HG02981 (cell line): ENCODE measurements around the gene SLC25A4.
A peak's percentile ranks its signal among the peaks of the same experiment; 100 is the strongest.
"Not testable (repeated sequence)": the region's sequence is repeated elsewhere in the genome, so short reads cannot be mapped to it uniquely, and the experiment has no call there.

ENCODE experiments used
- ATAC-seq: cut with Tn5 transposase; IDR thresholded peaks from one replicate; pipeline ENCODE4 v1.9.1; 2021; ENCODE audit warnings: mild to moderate bottlenecking, moderate library complexity; ENCODE audit not compliant: unreplicated experiment

The SLC25A4 gene

GRCh38 chr4:185142912-185143600, at the start of gene SLC25A4:
Gene SLC25A4, plus strand, starts transcription at chr4:185143266. Its CDS starts 107 bp downstream, at chr4:185143373.
- peak; percentile 95 for ATAC-seq

GRCh38 chr4:185093603-185094002, 49.5 kb upstream of the SLC25A4 start:
- ATAC-seq: no peak

GRCh38 chr4:185096032-185096653, 46.9 kb upstream of the SLC25A4 start:
- ATAC-seq: no peak

- no peak for ATAC-seq
Measured at GRCh38 chr4:185098474-185098873, 44.6 kb upstream of the SLC25A4 start.

GRCh38 chr4:185099024-185099682, 43.9 kb upstream of the SLC25A4 start:
- ATAC-seq: no peak

GRCh38 chr4:185099940-185100339, 43.1 kb upstream of the SLC25A4 start:
- ATAC-seq: no peak

- ATAC-seq: no peak
Measured at GRCh38 chr4:185100423-185100822, 42.6 kb upstream of the SLC25A4 start.

GRCh38 chr4:185101354-185101890, 41.6 kb upstream of the SLC25A4 start:
- ATAC-seq: no peak

- ATAC-seq: no peak
Measured at GRCh38 chr4:185104733-185105132, 38.3 kb upstream of the SLC25A4 start.

GRCh38 chr4:185106353-185106752, 36.7 kb upstream of the SLC25A4 start:
- ATAC-seq: no peak

GRCh38 chr4:185107574-185107973, 35.5 kb upstream of the SLC25A4 start:
- not testable (repeated sequence) for ATAC-seq

- no peak for ATAC-seq
Measured at GRCh38 chr4:185108185-185108584, 34.9 kb upstream of the SLC25A4 start.

GRCh38 chr4:185108669-185109068, 34.4 kb upstream of the SLC25A4 start:
- no peak for ATAC-seq

- ATAC-seq: no peak
Measured at GRCh38 chr4:185109736-185110135, 33.3 kb upstream of the SLC25A4 start.

- ATAC-seq: no peak
Measured at GRCh38 chr4:185110375-185110823, 32.7 kb upstream of the SLC25A4 start.

GRCh38 chr4:185112104-185112503, 31.0 kb upstream of the SLC25A4 start:
- no peak for ATAC-seq

- no peak for ATAC-seq
Measured at GRCh38 chr4:185113340-185113739, 29.7 kb upstream of the SLC25A4 start.

- ATAC-seq: no peak
Measured at GRCh38 chr4:185115827-185116232, 27.2 kb upstream of the SLC25A4 start.

GRCh38 chr4:185117300-185117934, 25.6 kb upstream of the SLC25A4 start:
- no peak for ATAC-seq

- ATAC-seq: no peak
Measured at GRCh38 chr4:185118876-185119275, 24.2 kb upstream of the SLC25A4 start.

- not testable (repeated sequence) for ATAC-seq
Measured at GRCh38 chr4:185119467-185119866, 23.6 kb upstream of the SLC25A4 start.
